ENCODE results near the gene PRSS8.
A peak's percentile ranks its signal among the peaks of the same experiment; 100 is the strongest.
"Not testable (repeated sequence)": the region's sequence is repeated elsewhere in the genome, so short reads cannot be mapped to it uniquely, and the experiment has no call there.

Gene PRSS8

GRCh38 chr16:31135535-31136286, at the start of gene PRSS8:
TSS of gene PRSS8 (minus strand) at chr16:31135727. CDS start at chr16:31135498, 229 bp downstream.
- no peak for DNase-seq

- DNase-seq = no peak
Observed at GRCh38 chr16:31184888-31185287, 49.4 kb upstream of the PRSS8 start.

GRCh38 chr16:31183432-31184428, 48.2 kb upstream of the PRSS8 start:
- no peak for DNase-seq

GRCh38 chr16:31182391-31182790, 46.9 kb upstream of the PRSS8 start:
- no peak for DNase-seq

- DNase-seq = peak; percentile 24 to 25
Observed at GRCh38 chr16:31181102-31181830, 45.7 kb upstream of the PRSS8 start.

- peak; percentile 83 to 89 for DNase-seq
Observed at GRCh38 chr16:31179747-31180459, 44.4 kb upstream of the PRSS8 start, which contains the start of gene FUS. TSS of gene FUS (plus strand) at chr16:31180139. CDS start at chr16:31180215, 76 bp downstream.

GRCh38 chr16:31179219-31179746, 43.8 kb upstream of the PRSS8 start:
- no peak for DNase-seq

- DNase-seq = peak in 1 of 2 experiments; percentile 44
Observed at GRCh38 chr16:31177136-31177535, 41.6 kb upstream of the PRSS8 start.

GRCh38 chr16:31170048-31170447, 34.5 kb upstream of the PRSS8 start:
- DNase-seq = not testable (repeated sequence)

GRCh38 chr16:31168848-31169247, 33.3 kb upstream of the PRSS8 start:
- no peak for DNase-seq

GRCh38 chr16:31167315-31167714, 31.8 kb upstream of the PRSS8 start:
- no peak for DNase-seq

- no peak for DNase-seq
Observed at GRCh38 chr16:31157136-31157535, 21.6 kb upstream of the PRSS8 start.

GRCh38 chr16:31150976-31151375, 15.4 kb upstream of the PRSS8 start:
- not testable (repeated sequence) for DNase-seq

- no peak for DNase-seq
Observed at GRCh38 chr16:31149894-31150890, 14.7 kb upstream of the PRSS8 start, which contains the start of gene PRSS36. TSS of gene PRSS36 (minus strand) at chr16:31150066. CDS start at chr16:31150035, 31 bp downstream.

- no peak for DNase-seq
Observed at GRCh38 chr16:31149332-31149731, 13.8 kb upstream of the PRSS8 start.

GRCh38 chr16:31148896-31149295, 13.4 kb upstream of the PRSS8 start:
- DNase-seq = no peak

GRCh38 chr16:31148281-31148728, 12.8 kb upstream of the PRSS8 start:
- DNase-seq = no peak

- no peak for DNase-seq
Observed at GRCh38 chr16:31147574-31147973, 12.0 kb upstream of the PRSS8 start.

GRCh38 chr16:31145398-31145990, 10.0 kb upstream of the PRSS8 start:
- DNase-seq = no peak

GRCh38 chr16:31144418-31144817, 8.9 kb upstream of the PRSS8 start:
- DNase-seq = not testable (repeated sequence)

Measured in stimulated activated CD4-positive, alpha-beta T cell treated with anti-CD3 and anti-CD28 coated beads, Interleukin-4, amount 100 ng/mL, for 4 hours (primary cell).